ENCODE data around the gene ICAM2.

Gene ICAM2

DNA sequence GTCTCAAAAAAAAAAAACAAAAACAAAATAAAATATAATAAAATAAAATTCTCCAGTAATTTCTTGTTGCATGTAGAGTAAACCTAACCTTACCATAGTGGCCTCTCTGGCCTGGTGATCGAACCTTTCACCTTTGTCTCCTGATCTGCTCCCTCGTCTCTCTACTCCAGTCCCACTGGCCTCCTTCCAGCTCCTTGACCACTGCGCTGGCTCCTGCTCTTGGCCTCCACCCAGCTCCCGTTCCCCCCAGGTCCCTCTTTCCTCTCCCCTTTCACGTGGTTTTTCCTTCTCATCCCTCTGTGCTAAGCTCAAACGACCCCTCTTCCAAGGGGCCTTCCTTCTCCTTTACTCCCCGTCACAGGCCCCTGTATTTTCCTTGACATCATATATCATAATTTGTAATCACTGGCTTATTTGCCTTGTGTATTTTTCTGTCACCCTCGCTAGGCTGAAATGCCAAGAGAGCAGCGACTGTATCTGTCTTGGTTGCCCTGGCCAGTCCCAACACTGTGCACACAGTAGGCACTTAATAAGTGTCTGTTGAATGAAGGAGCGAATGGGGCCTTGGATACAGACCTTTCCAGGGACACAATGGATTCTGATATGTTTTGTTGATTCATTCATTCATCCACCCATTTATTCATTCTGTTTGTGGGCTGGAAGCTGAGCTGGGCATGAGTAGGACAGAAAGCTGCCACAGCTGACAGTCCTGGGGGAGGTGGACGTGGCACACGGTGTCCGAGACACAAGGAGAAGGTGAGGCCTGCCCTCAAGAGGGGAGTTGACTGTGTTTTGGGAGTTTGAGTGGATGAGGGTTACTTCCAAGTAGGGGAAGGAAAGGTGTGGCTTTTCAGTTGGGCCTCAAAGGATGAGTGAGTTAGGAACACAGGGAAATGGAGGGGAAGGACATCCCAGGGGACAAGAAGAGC is 41.9 kb downstream of the ICAM2 start:
- no peak overlapping the region for H3K4me3 ChIP-seq
- TF ChIP-seq, protein P1, sequence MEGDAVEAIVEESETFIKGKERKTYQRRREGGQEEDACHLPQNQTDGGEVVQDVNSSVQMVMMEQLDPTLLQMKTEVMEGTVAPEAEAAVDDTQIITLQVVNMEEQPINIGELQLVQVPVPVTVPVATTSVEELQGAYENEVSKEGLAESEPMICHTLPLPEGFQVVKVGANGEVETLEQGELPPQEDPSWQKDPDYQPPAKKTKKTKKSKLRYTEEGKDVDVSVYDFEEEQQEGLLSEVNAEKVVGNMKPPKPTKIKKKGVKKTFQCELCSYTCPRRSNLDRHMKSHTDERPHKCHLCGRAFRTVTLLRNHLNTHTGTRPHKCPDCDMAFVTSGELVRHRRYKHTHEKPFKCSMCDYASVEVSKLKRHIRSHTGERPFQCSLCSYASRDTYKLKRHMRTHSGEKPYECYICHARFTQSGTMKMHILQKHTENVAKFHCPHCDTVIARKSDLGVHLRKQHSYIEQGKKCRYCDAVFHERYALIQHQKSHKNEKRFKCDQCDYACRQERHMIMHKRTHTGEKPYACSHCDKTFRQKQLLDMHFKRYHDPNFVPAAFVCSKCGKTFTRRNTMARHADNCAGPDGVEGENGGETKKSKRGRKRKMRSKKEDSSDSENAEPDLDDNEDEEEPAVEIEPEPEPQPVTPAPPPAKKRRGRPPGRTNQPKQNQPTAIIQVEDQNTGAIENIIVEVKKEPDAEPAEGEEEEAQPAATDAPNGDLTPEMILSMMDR (IDR thresholded peaks at IDR 0.05), result no peak
- DNase-seq (ENCODE audit: low spot score), result no peak
- no peak overlapping the region for H3K27ac ChIP-seq

GRCh38 chr17:63976702-63977101 is 43.7 kb downstream of the ICAM2 start:
- Histone ChIP-seq H3K4me3 (no peak overlapping the region), H3K27ac (no peak overlapping the region)
- TF ChIP-seq, protein P1 (IDR thresholded peaks at IDR 0.05), result no peak
- DNase-seq (ENCODE audit: low spot score), result no peak

- no peak overlapping the region for H3K27ac ChIP-seq
- DNase-seq (ENCODE audit: low spot score), result no peak
- no peak overlapping the region for H3K4me3 ChIP-seq
- TF ChIP-seq, protein P1 (IDR thresholded peaks at IDR 0.05), result no peak
These were observed 44.8 kb downstream of the ICAM2 start for GRCh38 chr17:63975541-63976092.

GRCh38 chr17:63974594-63975192 is 45.7 kb downstream of the ICAM2 start:
- no peak overlapping the region for H3K27ac ChIP-seq
- TF ChIP-seq, protein P1 (IDR thresholded peaks at IDR 0.05), result no peak
- DNase-seq (ENCODE audit: low spot score), result no peak

DNA sequence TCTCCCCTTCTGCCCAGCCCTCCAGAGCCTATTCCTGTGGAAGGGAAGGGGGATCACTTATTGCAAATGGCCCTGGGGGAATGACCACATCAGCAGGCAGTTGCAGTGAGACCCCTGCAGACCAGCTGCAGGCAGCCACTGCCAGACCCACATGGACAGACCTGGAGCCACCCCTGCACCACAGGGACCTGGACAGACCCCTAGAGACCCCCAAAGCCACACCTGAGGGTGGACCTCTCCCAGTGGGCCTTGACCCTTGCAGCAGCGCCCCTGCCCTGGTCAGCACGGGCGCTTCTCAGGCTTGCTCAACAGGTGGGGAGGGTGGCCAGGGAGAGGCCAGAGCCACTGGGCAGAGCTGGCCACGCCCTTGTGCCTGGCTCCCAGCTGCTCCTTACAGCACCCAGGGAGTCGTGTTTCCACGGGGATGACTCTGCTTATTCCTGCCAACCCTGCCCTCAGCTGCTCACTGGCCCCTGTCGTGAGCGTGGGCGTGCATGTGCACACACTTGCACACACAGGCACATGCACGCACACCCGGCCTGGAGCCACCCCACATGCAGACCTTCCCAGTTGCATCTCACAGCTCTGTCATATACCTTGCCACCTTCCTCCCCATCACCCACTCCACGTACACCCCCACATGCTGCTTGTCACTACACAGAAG is 46.4 kb downstream of the ICAM2 start:
- DNase-seq (ENCODE audit: low spot score), result no peak
- Histone ChIP-seq H3K4me3 (no peak overlapping the region), H3K27ac (no peak overlapping the region)
- TF ChIP-seq, protein P1 (IDR thresholded peaks at IDR 0.05), result no peak

More at GRCh38 chr17:63974594-63975192, 45.7 kb downstream of the ICAM2 start:
- H3K4me3 ChIP-seq, result no peak overlapping the region

- H3K4me3 ChIP-seq, result no peak overlapping the region
- no peak overlapping the region for H3K27ac ChIP-seq
- no peak for DNase-seq (ENCODE audit: low spot score)
These were observed 47.2 kb downstream of the ICAM2 start for GRCh38 chr17:63973247-63973646.

More at GRCh38 chr17:63973247-63973646, 47.2 kb downstream of the ICAM2 start:
- TF ChIP-seq, protein P1 (IDR thresholded peaks at IDR 0.05), result no peak

Measured in coronary artery (tissue), 2 donors.